ENCODE results near the gene SEPTIN12.

DNA sequence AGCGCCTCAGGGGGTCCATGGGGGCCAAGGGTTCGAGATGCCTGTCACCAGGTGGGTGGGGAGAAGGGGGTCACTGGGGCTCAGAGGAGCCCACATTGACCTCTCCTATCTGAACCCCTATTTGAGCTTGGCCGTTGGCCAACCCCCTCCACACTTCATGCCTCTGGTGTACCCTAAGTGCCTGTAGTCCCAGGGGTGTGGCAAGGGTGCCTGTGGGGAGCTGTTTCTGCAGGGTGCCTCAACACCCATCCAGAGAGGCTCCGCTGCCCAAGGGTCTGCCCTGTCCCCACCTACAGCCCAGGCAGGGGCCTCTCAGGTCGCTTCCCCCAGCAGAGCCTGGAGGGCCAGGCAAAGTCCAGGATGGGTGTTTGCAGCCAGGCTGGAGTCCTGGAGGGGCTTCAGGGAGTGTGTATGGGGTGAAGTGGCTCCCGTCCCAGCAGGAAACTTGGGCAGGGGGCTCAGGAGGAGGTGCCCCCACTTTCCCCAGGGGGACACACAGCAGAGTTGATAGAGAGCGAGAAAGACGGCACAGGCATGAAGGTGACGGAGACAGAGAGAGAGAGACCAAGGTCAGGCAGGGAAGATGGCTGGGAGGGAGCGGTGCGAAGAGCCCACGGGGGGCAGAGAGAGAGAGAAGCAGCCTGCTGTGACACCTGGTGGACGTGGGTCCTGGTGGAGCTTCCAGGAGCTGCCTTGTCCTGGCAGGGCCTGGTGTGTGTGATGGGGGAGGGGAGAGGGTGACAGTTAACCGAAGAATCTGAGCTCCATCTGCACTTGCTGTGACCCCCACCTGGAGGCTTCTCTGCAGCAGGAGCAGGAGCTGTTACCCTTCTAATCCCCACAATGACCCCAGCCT is at the start of gene SEPTIN12:
- TF ChIP-seq, protein P1, sequence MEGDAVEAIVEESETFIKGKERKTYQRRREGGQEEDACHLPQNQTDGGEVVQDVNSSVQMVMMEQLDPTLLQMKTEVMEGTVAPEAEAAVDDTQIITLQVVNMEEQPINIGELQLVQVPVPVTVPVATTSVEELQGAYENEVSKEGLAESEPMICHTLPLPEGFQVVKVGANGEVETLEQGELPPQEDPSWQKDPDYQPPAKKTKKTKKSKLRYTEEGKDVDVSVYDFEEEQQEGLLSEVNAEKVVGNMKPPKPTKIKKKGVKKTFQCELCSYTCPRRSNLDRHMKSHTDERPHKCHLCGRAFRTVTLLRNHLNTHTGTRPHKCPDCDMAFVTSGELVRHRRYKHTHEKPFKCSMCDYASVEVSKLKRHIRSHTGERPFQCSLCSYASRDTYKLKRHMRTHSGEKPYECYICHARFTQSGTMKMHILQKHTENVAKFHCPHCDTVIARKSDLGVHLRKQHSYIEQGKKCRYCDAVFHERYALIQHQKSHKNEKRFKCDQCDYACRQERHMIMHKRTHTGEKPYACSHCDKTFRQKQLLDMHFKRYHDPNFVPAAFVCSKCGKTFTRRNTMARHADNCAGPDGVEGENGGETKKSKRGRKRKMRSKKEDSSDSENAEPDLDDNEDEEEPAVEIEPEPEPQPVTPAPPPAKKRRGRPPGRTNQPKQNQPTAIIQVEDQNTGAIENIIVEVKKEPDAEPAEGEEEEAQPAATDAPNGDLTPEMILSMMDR (optimal IDR thresholded peaks at IDR 0.05 in 1 of 3, IDR thresholded peaks at IDR 0.05 in 1 of 3, conservative IDR thresholded peaks at IDR 0.05 in 1 of 3; ENCODE audit: extremely low read depth in 1 of 3, insufficient read depth in 2 of 3, low read length in 3 of 3) = no peak
- TF ChIP-seq EZH2 (IDR thresholded peaks at IDR 0.05; ENCODE audit: low read length) = no peak

Data from keratinocyte (primary cell).